ENCODE data around the gene DPP10. TPM values are rescaled to one million over a fixed set of nuclear protein-coding genes. Genes with fewer than 3 reads are reported as not detected.

DPP10 gene
- total RNA-seq, 2 donors from 2014 or later = 3.1 to 11.2 TPM

DNA sequence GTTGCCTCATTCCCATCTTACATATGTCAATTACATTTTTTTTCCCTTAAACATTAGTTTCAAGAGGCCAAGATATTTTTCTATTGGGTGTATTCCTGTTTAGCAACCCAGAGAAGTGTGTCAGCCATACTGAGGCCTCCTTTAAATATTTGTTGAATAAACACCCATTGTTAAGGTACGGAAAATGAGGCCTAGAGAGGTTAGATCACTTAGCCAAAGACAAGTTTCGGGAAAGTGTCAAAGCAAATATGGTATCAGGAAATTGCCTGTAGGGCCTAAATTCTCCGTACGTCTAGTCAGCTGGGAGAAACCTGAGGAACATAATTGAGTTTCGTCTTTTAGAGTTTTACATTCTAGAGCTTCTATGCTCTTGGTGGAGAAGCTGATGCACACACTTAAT is 1138.3 kb downstream of the DPP10 start:
- Histone ChIP-seq H3K27me3 (no peaks in the 10 kb centered on the region), H3K27ac (no peak overlapping the region), H3K36me3 (replicated peaks in 1 of 2; ENCODE audit: insufficient read depth in 1 of 2, low read depth in 2 of 2) (no peaks in the 10 kb centered on the region), H3K4me1 (no peaks in the 10 kb centered on the region), H3K4me3 (no peak overlapping the region), H3K9me3 (no peaks in the 10 kb centered on the region)
- 90 to 92% methylated on average over 5 of the region's 5 CpGs for WGBS, 2 donors
- no peak for ATAC-seq
- no peak for DNase-seq
- intact Hi-C loops (cut with DNase I) = no loop called here
- TF ChIP-seq, protein P1, sequence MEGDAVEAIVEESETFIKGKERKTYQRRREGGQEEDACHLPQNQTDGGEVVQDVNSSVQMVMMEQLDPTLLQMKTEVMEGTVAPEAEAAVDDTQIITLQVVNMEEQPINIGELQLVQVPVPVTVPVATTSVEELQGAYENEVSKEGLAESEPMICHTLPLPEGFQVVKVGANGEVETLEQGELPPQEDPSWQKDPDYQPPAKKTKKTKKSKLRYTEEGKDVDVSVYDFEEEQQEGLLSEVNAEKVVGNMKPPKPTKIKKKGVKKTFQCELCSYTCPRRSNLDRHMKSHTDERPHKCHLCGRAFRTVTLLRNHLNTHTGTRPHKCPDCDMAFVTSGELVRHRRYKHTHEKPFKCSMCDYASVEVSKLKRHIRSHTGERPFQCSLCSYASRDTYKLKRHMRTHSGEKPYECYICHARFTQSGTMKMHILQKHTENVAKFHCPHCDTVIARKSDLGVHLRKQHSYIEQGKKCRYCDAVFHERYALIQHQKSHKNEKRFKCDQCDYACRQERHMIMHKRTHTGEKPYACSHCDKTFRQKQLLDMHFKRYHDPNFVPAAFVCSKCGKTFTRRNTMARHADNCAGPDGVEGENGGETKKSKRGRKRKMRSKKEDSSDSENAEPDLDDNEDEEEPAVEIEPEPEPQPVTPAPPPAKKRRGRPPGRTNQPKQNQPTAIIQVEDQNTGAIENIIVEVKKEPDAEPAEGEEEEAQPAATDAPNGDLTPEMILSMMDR (IDR thresholded peaks at IDR 0.05) = no peak
- TF ChIP-seq POLR2A (IDR thresholded peaks at IDR 0.05) = no peak

DNA sequence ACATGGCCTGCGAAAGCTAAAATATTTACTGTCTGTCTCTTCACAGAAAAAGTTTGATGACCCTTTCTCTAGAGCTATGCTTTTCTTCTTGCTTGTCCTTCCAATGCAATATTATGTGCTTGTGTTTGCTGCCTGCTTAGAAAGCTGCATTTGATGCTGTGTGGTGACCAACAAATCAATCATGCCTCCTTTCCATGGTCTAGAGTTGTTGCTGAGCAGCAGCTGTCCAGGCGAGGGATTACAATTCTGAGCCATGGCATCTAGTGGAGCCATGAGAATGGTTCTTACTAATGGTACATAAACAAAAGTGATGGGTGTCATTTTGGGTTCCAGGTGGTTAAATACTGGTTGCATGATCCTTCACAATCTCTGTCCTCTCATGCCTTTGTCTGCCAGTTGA is 1142.1 kb downstream of the DPP10 start:
- TF ChIP-seq POLR2A (IDR thresholded peaks at IDR 0.05) = no peak
- TF ChIP-seq, protein P1 (IDR thresholded peaks at IDR 0.05) = no peak
- H3K4me1 ChIP-seq = no peaks in the 10 kb centered on the region
- ATAC-seq (no peak), DNase-seq (no peak)
- intact Hi-C loops (cut with DNase I) = no loop called here
- no peaks in the 10 kb centered on the region for H3K36me3 ChIP-seq (replicated peaks in 1 of 2; ENCODE audit: insufficient read depth in 1 of 2, low read depth in 2 of 2)
- no peaks in the 10 kb centered on the region for H3K27me3 ChIP-seq
- 89 to 96% methylated on average over 2 of the region's 2 CpGs for WGBS, 2 donors
- no peaks in the 10 kb centered on the region for H3K9me3 ChIP-seq
- H3K4me3 ChIP-seq = no peak overlapping the region
- no peak overlapping the region for H3K27ac ChIP-seq

DNA sequence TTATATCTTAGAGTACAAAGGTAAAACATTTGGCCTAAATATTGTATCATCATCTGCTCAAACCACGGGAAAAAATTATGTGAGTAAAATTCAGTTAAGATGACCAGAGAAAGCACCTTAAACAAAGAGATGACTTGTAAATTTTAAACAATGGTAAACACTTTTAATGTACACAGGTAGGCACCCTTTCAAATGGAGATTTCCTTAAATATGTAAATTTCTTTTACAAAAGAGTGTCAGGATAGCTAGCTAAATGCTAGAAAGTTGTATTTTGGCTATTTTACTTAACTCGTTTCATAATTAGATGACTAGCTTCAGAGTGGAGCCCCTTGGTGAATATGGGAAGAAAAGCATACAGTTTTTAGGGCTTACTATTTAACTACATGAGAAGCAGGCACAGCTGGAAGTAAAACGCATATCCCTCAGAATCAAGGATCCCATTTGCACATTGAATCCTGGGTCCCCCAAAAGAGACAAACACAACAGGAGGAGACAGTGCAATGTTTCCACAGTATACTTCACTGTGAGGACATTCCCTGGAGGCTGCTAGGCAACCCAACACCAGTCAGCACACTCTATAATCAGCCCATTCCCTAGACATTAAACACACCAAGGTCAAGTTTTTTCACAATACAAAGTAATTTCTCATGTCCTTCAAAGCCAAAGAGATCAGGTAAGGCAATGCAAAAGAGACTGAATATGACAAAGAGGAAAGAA is 1154.4 kb downstream of the DPP10 start:
- no peaks in the 10 kb centered on the region for H3K36me3 ChIP-seq (replicated peaks in 1 of 2; ENCODE audit: insufficient read depth in 1 of 2, low read depth in 2 of 2)
- ATAC-seq (no peak), DNase-seq (peak in 2 of 4 donors; percentile 4 to 19)
- TF ChIP-seq, protein P1 (IDR thresholded peaks at IDR 0.05) = no peak
- TF ChIP-seq POLR2A (IDR thresholded peaks at IDR 0.05) = no peak
- WGBS, 2 donors = 65 to 70% methylated on average over 3 of the region's 3 CpGs
- no peaks in the 10 kb centered on the region for H3K27me3 ChIP-seq
- intact Hi-C loops (cut with DNase I) = no loop called here
- no peak overlapping the region for H3K4me3 ChIP-seq
- no peak overlapping the region for H3K27ac ChIP-seq
- no peaks in the 10 kb centered on the region for H3K9me3 ChIP-seq
- H3K4me1 ChIP-seq = peaks cover 6% of the 10 kb centered on the region

DNA sequence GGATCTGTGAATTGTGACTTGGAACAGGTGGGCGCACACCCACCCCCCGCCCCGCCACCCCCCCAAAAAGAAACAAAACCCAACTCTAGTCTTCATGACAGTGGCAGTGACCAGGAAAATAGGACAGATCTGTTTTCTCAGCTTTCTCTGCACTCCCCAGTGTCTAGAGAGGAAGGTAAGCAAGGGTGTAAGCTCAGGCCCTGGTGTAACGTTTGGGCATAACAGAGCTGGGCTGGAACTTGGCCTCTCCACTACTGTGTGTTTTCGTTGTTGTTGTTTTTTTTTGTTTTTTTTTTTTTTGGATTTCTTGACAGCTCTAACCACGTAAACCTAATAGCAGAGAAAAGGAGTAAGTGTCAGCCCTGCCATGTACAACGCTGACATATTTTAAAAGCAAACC is 1160.8 kb downstream of the DPP10 start:
- no peak for ATAC-seq
- Histone ChIP-seq H3K36me3 (replicated peaks in 1 of 2; ENCODE audit: insufficient read depth in 1 of 2, low read depth in 2 of 2) (no peaks in the 10 kb centered on the region), H3K9me3 (no peaks in the 10 kb centered on the region), H3K4me1 (no peaks in the 10 kb centered on the region), H3K27me3 (no peaks in the 10 kb centered on the region), H3K4me3 (no peak overlapping the region), H3K27ac (no peak overlapping the region)
- TF ChIP-seq POLR2A (IDR thresholded peaks at IDR 0.05) = no peak
- TF ChIP-seq, protein P1 (IDR thresholded peaks at IDR 0.05) = no peak
- WGBS, 2 donors = 74 to 79% methylated on average over 7 of the region's 7 CpGs
- no peak for DNase-seq
- intact Hi-C loops (cut with DNase I) = no loop called here

DNA sequence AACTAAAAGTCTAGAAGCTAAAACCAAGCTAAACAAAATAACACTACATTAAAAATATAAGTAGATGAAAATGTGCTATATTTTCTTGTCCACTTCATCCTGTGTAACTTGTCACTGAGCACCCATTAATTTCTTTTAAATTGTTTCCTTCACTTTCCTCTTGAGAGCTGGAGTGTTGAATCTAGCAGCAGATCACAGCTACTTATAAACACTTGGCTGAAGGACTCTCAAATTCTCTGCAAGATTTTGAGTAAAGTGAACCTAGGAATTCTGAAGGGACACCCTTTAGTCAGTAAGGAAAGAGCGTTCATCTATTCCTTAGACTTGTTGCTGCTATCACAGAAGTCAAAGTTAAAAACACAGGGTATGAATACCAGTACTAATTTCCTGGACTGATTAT is 1163.9 kb downstream of the DPP10 start:
- WGBS, 2 donors = 64 to 82% methylated on average over 1 of the region's 1 CpG
- ATAC-seq = no peak
- Histone ChIP-seq H3K27ac (no peak overlapping the region), H3K9me3 (no peaks in the 10 kb centered on the region), H3K4me1 (no peaks in the 10 kb centered on the region), H3K27me3 (no peaks in the 10 kb centered on the region), H3K4me3 (no peak overlapping the region), H3K36me3 (replicated peaks in 1 of 2; ENCODE audit: insufficient read depth in 1 of 2, low read depth in 2 of 2) (no peaks in the 10 kb centered on the region)
- TF ChIP-seq POLR2A (IDR thresholded peaks at IDR 0.05) = no peak
- TF ChIP-seq, protein P1 (IDR thresholded peaks at IDR 0.05) = no peak
- intact Hi-C loops (cut with DNase I) = no loop called here
- DNase-seq = no peak

Measured in body of pancreas (tissue), 4 donors.